HG03565 (cell line): ENCODE data around the gene DCAF16.
"Not testable (repeated sequence)": the region's sequence is repeated elsewhere in the genome, so short reads cannot be mapped to it uniquely, and the experiment has no call there.

ENCODE experiments used
- ATAC-seq: cut with Tn5 transposase; IDR thresholded peaks from one replicate; pipeline ENCODE4 v1.9.1; 2021; ENCODE audit warnings: mild to moderate bottlenecking, moderate library complexity; ENCODE audit not compliant: unreplicated experiment

The DCAF16 gene

DNA sequence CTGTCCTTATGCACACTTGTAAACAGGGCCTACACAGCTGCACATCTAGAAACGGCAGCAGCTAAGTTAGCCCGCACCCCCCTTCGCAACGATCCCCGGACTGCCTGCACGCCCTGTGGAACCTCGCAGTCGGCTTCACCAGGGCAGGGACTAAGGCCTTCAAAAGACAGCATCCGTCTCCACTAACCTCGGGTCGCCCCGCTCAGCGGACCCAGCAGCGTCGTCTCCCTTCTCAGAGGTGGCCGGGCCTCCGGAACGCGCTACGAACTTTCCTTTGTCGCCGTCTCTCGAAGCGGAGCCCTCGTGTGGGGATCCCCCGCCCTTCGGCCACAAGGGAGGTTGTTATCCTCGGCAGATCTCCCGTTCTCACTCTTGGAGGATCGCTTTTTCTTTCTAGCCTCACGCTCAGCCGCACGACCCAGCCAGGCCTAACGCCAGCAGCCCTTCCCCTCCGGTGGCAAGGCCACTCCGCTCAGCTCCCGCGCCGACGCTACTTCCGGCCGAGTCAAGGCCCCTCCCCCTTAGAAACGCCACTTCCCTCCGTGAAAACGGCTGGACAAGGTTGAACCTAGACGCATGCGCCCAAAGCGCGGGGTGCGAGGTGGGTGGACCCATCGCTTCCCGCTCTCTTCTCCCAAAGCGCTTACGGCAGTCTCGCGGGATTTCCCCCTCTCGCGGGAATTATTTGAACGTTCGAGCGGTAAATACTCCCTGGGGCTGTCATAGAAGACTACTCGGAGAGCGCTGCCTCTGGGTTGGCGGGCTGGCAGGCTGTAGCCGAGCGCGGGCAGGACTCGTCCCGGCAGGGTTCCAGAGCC is at the start of gene DCAF16, which contains the start of gene NCAPG:
Gene DCAF16, minus strand, starts transcription at position 498 of the 818 bp plus-strand sequence. CDS start 6,616 bp downstream, outside the sequence.
Gene NCAPG, plus strand, starts transcription at position 720 of the 818 bp plus-strand sequence. CDS start 99 bp downstream, outside the sequence.
- peak; percentile 80 for ATAC-seq

GRCh38 chr4:17859793-17860406 is 49.3 kb upstream of the DCAF16 start:
- ATAC-seq = no peak

- no peak for ATAC-seq
Measured at GRCh38 chr4:17854036-17854435, 43.5 kb upstream of the DCAF16 start.

GRCh38 chr4:17851959-17852358 is 41.4 kb upstream of the DCAF16 start:
- no peak for ATAC-seq

DNA sequence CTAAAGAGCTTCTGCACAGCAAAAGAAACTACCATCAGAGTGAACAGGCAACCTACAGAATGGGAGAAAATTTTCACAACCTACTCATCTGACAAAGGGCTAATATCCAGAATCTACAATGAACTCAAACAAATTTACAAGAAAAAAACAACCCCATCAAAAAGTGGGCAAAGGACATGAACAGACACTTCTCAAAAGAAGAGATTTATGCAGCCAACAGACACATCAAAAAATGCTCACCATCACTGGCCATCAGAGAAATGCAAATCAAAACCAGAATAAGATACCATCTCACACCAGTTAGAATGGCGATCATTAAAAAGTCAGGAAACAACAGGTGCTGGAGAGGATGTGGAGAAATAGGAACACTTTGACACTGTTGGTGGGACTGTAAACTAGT is 39.7 kb upstream of the DCAF16 start:
- not testable (repeated sequence) for ATAC-seq

DNA sequence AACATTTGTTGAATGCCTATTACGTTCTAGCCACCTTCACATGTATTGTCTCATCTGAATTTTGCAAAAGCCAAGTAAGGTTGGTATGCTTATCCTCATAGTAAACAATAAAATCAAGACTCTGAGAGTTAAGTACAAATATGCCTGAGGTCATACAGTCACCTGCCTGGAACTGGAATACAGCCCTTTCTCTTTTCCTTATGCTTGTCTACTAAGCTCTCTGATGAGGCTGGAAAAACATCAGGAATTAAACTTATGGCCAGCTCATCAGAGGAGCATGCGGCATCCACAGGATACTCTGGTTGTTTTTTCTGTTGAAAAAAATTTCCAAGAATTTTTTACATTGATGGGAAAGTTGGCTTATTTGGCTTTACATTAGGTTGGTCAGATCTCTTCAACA is 35.7 kb upstream of the DCAF16 start:
- no peak for ATAC-seq

- ATAC-seq = no peak
Measured at GRCh38 chr4:17823871-17824669, 13.5 kb upstream of the DCAF16 start.

DNA sequence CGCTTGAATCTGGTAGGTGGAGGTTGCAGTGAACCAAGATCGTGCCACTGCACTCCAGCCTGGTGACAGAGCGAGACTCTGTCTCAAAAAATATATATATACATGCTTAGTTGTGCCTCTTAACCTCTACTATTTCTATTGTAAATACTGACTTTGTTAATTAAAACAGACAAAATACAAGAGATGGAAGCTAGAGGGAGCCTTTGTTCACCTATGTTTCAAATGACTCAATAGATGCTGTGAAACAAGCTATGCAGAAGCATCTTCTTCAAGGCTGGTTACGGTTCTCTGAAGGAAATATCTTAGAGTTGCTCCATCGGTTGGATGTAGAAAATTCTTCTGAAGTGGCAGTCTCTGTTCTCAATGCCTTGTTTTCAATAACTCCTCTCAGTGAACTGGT is 6.5 kb upstream of the DCAF16 start:
- peak; percentile 79 for ATAC-seq

DNA sequence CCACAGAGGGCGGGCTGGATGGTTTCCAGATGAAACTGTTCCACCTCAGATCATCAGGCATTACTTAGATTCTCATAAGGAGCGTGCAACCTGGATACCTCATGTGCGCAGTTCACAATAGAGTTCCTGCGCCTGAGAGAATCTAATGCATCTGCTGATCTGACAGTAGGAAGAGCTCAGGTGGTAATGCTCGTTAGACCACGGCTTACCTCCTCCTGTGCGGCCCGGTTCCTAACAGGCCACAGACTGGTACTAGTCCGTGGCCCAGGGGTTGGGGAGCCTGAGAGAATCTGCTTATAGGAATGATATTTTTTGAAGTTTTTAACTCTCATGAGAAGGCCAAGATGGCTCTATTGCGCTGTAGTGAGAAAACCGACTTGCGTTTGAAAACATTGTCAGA is 5.6 kb upstream of the DCAF16 start:
- ATAC-seq = no peak

DNA sequence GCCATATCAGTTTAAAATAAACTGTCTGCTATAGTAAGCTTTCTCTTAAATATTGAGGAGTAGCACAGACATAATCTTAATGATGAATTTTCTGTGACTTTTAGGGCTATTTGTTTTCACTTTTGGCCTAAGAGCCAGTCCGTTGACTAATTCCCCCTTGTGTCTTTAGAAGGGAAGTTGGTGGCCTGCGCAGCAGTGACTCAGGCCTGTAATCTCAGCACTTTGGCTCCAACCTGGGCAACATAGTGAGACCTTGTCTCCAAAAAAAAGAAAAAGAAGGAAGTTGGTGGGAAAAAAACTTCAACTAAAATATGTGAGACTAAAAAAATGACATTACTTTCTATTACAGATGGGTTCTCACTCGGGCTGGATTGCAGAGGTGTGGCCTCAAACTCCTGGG is 3.6 kb upstream of the DCAF16 start:
- ATAC-seq = no peak

GRCh38 chr4:17812801-17813200 is 2.2 kb upstream of the DCAF16 start:
- no peak for ATAC-seq

GRCh38 chr4:17812125-17812524 is 1.6 kb upstream of the DCAF16 start:
- ATAC-seq = no peak

DNA sequence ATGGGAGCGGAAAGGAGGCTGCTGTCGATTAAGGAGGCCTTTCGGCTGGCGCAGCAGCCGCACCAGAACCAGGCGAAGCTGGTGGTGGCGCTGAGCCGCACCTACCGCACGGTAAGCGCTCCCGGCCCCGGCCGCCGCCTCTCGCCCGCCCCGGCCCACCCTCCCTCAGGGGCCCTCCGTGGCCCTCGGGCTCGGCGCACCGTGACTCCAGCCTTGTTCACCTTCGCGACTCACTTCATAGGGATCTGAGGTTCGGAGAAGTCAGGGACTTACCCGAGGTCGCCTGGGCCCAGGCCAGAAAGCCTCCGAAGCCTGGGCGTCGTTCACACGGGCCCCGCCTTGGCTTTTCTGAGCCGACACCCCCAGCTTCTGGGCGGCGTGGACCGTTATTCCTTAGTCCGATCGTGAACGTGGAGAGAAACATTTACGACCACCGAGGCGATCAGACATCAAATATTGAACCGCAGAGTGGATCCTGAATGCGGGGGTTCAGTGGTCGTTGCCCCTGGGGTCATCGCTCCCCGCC is 584 bp upstream of the DCAF16 start:
- ATAC-seq = peak; percentile 14

GRCh38 chr4:17809667-17810066 is 890 bp downstream of the DCAF16 start:
- ATAC-seq = no peak

GRCh38 chr4:17807446-17807845 is 3.1 kb downstream of the DCAF16 start:
- no peak for ATAC-seq

DNA sequence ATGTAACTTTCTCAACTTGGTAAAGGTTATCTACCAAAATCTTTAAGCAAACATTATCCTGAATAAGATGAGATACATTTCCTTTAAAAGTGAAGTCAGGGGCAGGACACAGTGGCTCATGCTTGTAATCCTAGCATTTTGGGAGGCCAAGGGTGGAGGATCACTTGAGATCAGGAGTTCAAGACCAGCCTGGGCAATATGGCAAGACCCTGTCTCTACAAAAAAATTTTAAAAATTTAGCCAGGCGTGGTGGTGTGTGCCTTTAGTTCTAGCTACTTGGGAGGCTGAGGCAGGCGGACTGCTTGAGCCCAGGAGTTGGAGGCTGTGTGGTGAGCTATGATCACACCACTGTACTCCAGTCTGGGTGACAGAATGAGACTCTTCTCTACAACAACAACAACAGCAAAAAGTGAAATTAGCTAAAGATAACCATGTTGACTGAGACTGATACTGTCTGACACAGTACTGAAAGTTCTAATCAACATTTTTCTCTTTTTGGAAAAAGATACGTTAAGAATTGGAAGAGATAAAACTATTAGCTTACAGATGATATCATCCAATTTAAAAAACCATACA is 4.9 kb downstream of the DCAF16 start:
- no peak for ATAC-seq

- ATAC-seq = no peak
Measured at GRCh38 chr4:17797808-17798207, 12.7 kb downstream of the DCAF16 start.

- ATAC-seq = no peak
Measured at GRCh38 chr4:17794730-17795129, 15.8 kb downstream of the DCAF16 start.

- no peak for ATAC-seq
Measured at GRCh38 chr4:17788956-17789355, 21.6 kb downstream of the DCAF16 start.

- ATAC-seq = no peak
Measured at GRCh38 chr4:17787315-17787714, 23.2 kb downstream of the DCAF16 start.

DNA sequence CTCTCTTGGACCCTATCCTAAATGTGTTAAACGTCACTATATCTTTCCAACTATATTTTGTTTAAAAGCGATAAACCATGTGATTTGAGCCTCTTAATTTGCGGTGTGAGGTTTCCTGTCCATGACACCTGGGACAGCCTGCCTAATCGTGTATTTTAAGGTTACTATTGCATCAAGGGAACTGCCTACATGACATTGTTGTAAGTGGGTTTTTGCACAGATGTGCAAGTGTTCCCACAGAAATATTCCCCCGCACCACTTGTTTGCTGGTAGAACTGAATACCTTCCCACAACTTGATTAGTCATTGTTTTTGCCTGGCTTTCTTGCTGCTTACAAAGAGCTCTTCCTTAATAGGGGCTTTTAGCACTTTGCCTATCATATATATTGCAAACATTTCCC is 24.0 kb downstream of the DCAF16 start:
- ATAC-seq = no peak
